HG03442 (cell line): Measurements from ENCODE around the gene TRIM67.
"Not testable (repeated sequence)": the region's sequence is repeated elsewhere in the genome, so short reads cannot be mapped to it uniquely, and the experiment has no call there.

Experiments used
- ATAC-seq: cut with Tn5 transposase; IDR thresholded peaks from one replicate; pipeline ENCODE4 v1.9.1; 2021; ENCODE audit warnings: mild to moderate bottlenecking, moderate library complexity; ENCODE audit not compliant: unreplicated experiment

TRIM67 gene

DNA sequence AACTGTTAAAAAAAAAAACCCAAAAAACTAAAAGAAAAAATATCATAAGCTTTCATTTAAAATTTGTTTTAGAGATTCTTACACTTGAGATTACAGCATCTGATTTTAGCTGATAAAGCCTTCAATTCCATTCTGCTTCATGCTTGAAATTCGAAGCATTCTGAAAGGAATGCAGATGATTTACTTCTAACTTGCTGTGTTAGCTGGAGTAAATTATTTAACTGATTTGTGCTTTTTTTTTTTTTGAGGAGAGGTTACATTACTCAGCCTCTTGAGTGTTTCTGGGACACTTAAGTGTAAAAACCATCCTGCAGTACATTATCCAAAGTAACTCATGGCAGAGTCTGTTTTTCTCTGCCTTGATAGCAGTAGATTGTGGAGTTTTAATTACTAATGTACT, 4.5 kb upstream of the TRIM67 start:
- ATAC-seq: no peak

DNA sequence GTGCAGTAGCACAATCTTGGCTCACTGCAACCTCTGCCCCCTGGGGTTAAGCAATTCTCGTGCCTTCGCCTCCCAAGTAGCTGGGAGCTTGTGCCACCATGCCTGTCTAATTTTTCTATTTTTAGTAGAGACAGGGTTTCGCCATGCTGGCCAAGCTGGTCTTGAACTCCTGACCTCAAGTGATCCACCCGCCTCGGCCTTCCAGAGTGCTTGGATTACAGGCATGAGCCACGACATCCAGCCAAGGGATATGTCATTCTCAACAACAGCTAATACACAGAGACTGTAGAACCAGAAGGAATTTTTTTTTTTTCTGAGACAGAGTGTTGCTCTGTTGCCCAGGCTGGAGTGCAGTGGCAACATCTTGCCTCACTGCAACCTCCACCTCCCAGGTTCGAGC, 3.7 kb upstream of the TRIM67 start:
- ATAC-seq: not testable (repeated sequence)

DNA sequence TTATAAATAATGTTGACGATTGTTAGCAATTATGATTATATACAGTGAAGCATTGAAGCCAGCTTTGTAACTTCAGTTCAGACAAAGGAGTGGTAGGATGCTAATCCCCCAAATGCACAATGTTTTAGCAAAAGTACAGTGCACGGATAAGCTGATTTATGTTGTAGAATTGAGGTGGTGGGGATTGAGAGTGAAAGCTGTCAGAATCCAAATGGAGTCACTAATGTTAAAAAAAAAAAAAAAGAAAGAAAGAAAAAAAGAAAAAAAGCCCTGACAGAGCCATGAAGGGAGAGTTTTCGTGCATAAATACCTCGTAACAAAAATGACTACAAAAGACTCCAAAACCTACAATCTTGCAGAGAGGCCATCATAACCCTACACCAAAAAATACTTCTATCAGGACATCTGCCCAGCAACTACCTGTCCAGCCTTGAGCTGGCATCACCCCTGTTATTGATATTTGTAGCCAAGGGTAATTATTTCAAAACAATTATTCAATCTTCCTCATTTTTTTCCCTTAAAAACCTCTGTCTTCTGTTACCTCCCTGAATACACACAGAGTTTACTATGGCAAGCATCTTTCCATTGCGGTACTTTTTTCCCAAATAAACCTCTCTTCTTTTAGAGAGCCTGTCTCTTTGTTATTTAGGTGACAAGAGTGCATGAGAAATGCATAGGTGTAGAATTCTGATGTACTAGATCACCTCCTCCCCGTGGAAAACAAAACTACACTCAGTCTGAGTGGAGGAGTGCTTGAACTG, 2.5 kb upstream of the TRIM67 start:
- ATAC-seq: no peak

DNA sequence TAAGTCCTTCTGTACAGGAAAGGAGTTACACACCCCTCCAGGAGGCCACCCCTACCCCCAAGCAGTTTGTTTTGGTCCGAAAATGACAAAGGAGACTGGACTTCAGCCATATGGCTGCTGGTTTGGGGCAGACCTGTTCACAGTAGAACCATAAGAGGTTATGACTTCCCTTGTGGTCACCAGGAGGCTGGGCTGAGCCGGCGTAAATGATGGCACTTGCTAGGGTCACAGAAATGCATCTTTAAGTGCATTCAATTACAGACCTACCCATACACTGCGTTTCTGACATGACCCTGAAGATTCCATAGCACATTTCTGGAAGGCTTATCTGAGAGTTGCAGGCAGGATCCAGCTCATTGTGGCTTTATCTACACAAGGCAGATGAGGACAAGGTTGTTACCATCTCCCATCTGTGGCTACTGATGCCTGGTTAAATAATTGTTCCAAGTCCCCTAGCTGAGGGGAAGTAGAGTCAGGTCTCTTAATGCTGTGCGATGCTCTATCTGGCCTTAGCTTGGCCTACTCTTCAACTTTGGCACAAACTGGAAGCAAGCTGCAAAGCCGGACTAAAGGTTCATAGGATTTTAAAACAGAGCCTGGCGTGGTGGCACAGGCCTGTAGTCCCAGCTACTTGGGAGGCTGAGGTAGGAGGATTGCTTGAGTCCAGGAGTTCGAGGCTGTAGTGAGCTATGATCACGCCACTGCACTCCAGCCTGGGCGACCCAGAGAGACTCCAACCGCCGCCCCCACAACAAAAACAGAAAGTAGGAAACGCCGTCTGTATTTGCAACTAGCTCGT, 1.7 kb upstream of the TRIM67 start:
- no peak for ATAC-seq

DNA sequence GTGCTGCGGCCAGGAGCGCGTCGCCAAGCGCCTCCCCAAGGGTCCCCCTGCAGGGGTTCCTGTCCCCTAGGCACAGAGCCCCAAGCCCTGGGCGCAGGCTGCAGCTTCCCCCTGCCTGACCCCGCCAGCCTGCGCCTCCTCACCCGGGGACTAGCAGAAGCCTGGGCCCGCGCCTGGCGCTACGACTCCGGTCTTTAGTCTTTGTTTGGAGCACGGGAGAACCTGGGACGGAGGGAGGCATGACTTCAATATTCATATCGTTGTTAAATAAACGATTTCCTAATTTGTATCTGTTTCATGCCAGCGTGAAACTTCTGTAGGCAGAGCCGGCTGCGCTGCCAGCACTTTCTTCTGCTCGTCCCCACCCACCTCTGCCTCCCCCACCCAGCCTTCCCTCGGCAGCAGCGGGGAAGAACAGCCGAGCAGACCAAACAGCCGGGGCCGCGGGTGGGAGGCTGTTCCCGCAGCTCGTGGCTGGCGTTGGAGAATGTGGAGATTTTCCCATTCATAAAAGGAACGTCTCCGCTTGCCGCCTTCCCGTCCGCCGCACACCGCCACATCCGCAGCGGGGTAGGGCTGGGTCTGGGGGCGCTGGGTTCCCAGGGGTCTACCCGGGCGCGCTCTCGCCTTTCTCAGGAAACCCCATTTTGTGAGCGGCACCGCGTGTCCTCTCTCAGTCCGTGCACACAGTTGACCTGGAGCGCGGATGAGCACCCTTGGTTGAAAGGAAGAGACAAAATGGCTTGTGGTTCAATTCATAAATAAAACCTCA, 777 bp upstream of the TRIM67 start:
- ATAC-seq: no peak

DNA sequence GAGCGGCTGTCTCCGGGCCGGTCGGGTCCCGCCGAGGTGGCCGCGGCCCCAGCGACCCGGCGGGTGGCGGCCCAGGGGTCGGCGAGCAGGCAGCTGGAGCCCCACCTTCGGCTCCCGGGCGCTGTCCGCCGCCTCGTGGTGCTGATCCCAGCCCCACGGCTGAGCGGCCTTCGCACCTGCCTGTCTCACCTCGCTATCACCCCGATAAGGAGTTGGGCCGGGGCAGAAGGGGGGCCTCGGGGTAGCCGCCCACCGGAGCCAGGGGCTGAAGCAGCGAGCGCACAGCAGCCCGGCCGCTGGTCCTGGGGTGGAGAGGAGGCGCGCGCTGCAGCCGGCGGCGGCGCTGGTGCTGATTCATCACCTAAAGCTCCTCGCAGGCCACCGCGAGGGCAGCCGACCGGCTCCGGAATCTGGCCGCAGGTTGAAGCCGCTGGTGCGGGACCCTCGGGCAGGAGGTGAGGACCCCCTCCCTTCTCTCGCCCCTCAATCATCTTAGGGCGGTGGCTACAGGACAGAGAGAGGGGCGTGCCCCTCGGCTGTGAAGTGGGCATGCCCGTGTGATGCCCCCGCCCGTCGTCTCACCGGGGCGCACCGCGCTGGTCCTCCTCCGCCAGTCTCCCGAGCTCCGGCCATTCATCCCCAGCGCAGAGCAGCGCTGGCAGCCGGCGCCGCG, 575 bp downstream of the TRIM67 start:
- no peak for ATAC-seq

DNA sequence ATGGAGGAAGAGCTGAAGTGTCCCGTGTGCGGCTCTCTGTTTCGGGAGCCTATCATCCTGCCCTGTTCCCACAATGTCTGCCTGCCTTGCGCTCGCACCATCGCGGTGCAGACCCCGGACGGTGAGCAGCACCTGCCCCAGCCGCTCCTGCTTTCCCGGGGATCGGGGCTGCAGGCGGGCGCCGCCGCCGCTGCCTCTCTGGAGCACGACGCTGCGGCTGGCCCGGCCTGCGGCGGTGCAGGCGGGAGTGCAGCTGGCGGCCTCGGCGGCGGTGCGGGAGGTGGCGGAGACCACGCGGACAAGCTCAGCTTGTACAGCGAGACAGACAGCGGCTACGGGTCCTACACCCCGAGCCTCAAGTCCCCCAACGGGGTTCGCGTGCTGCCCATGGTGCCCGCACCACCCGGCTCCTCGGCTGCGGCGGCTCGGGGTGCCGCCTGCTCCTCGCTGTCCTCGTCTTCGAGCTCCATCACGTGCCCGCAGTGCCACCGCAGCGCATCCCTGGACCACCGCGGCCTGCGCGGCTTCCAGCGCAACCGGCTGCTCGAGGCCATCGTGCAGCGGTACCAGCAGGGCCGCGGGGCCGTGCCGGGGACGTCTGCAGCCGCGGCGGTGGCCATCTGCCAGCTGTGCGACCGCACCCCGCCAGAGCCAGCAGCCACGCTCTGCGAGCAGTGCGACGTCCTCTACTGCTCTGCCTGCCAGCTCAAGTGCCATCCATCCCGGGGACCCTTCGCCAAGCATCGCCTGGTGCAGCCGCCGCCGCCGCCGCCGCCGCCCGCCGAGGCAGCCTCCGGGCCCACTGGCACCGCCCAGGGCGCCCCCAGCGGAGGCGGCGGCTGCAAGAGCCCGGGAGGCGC, 1.3 kb downstream of the TRIM67 start:
- ATAC-seq: no peak

DNA sequence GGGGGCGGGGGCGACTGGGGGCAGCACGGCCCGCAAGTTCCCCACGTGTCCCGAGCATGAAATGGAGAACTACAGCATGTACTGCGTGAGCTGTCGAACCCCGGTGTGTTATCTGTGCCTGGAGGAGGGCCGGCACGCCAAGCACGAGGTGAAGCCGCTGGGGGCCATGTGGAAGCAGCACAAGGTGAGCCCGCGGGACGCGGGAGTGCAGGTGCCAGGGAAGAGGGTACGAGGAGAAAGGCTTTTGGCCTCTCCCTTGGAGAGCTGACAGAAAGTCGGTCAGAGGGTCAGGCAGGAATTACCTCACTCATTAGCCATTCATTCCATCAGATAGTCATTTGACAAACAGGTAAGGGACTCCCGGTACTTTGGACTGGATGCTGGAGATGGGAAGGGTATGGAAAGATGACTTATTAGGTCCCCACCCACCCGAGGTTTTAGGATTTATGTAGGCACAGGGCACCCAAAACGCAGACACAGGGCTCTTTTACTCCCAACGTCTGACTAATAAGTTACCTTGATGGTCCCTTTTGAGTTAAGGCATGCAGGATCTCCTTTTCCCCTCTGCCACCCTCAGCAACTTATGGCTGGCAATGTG, 2.1 kb downstream of the TRIM67 start:
- no peak for ATAC-seq

DNA sequence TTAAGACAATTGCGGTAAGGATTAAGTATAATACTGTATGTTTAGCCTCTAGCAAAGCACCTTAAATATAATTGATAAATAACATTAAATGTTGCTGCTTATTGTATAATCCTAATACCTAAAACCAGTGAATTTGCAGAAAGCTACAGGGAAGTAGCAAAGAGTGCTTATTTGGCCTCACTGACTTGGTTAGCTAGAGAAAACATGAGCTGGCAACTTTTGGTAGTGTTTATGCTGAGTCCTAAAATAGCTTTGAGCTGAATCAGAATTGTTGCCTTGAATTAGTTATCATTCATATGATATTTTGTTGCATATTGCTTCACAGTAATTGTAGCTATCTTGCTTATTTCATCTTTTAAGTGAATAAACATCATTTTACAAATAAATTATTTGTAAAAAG, 3.5 kb downstream of the TRIM67 start:
- ATAC-seq: no peak

DNA sequence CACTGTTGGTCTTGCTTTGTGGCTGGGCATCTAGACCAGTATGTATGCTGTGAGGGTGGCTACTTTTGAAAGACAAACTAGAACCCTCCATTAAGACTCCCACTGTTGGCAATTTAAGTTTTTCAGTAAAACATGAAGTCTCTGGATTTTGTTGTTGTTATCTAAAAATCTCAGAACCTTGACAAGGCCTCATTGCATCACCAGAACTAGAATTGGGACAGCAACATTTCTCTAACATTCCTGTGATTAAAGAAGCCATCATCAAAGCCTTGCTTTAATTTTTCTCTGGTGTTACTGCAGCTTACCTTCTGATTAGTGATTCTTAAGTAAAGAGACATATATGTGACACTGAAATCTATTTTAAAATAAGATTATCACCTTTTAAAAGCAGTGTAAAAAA, 4.5 kb downstream of the TRIM67 start:
- ATAC-seq: no peak

DNA sequence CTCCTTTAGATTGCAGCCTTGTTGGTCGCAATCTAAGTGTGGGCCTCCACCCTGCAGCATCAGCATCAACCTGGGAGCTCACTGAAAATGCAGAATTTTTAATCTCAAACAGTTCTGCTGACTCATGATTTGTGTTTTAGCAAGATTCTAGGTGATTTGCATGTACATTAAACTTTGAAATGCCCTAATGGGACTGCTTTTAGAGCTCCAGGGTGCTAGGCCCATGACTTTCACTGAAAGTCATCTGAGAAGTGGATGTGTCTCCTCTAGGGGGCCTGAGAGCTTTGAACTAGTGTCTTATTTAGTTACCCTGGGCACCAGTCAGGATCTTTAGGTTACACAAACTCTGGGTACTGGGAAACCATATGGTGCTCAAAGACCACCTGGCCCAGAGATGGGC, 9.0 kb downstream of the TRIM67 start:
- ATAC-seq: no peak

DNA sequence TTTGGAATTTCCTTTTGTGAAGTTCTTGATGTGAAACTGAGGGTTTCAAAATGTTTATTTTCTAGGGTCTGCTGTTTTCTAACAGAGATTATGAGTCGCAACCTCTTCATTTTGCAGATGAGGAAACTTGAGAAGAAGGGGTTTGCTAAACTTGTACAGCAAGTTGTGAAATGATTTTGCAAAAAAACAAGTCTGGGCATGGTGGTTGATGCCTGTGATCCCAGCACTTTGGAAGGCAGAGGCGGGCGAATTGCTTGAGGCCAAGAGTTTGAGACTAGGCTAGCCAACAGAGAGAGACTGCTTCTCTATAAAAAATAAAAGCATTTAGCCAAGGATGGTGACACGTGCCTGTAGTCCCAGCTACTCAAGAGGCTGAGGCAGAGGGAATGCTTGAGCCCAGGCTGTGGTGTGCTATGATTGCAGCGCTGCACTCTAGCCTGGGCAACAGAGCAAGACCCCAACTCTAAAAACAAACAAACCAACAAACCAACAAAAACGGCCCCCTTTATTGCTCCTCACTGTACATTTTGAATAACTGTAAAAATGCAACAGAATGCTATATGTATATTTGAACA, 9.9 kb downstream of the TRIM67 start:
- no peak for ATAC-seq

DNA sequence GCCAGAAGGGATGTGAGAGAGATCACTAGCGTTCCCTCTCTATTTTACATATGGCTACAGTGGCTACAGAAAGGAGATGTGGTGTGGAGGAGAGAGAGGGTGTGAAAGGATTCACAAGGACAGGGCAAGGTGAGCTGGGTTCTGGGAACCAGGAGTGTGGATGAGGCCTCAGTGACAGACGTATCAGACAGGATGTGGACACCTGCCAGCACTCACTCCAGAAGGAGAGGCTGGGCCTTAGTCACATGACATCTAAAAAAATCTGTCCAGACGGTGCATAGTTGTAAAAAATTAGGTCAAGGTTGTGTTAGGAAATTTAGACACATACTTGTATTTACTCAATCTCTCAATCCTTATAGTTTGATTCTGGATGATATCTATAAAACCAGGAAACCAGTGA, 10.6 kb downstream of the TRIM67 start:
- ATAC-seq: no peak

DNA sequence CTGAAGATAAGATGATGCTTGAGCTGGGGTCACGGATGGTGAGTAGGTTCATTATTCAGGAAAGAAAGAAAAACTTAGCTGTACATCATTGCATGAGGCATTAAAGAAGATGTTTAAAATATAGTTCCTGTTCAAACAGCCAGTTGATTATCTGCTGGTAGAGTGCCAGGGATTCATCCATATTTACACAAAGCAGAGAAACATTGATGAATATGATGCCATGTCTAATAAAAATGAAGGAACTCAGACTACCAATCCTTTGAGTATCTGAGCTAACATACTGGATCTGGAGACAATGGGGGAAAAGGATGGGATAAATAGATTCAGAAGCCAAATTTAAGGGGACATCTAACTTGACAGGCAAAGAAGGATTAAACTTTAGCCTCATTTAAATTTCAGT, 14.6 kb downstream of the TRIM67 start:
- ATAC-seq: no peak

DNA sequence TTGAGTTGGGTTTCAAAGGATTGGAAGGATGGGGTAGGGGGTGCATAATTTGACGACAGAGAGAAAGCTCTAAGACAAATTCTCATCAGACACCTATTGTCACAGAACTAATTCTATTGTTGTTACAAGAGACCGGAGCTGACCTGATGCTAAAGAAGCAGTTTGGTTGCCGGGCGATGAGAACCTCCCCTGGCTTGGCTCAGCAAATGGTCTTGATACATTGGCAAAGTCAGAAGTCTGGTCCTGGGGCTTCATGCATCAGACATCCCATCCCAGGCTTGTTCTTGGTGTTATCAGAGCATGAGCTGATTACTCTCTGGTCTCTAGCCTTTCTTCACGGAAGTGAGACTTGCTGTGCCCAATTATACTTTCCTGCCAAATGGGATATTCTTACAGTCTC, 15.4 kb downstream of the TRIM67 start:
- no peak for ATAC-seq

DNA sequence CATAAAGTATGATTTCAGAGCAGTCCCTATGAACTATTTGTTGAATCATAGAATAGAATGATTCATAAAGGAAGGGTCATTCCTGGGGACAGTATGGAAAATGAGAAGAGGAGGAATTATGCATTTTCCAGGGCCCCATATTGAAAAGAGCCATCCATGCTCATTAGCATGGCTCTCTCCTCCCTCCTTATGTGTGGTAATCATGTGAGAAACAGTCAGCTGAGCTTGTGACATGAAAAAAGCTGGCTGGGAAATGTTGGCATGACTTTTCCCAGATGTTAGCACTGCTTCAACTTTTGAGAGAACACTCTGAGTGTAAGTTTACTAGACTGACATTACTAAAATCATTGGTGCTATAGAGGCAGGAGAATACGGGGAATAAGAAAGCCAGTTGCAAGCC, 16.1 kb downstream of the TRIM67 start:
- no peak for ATAC-seq

DNA sequence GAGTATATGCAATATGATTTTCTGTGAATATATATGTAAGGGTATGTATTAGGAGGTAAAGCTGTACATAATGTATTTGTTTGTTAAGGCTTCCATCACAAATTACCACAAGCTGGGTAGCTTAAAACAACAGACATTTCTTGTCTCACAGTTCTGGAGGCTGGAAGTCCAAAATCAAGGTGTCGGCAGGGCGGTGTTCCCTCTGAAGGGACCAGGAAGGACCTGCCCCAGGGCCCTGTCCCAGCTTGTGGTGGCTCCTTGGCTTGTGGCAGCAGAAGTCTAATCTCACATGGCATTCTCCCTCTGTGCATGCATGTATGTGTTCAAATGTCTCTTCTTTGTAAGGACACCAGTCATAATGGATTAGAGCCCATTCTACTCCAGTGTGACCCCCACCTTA, 17.1 kb downstream of the TRIM67 start:
- ATAC-seq: no peak

DNA sequence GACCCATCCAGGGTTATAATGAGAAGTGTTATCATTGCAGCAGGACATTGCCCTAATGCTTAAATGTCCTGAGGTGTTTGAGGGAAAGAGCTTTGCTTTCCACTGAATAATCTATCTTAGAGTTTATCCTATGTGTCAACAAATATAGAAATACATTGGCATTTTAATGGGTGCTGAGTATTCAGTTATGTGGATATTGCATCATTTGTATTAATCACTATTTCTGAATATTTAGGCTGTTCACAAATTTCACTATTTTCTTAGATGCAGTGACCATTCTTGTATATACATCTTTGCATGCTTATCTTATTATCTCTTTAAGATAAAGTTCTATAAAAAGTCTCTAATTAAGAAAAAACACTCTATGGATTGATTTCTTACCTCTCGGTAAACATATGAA, 18.2 kb downstream of the TRIM67 start:
- no peak for ATAC-seq

DNA sequence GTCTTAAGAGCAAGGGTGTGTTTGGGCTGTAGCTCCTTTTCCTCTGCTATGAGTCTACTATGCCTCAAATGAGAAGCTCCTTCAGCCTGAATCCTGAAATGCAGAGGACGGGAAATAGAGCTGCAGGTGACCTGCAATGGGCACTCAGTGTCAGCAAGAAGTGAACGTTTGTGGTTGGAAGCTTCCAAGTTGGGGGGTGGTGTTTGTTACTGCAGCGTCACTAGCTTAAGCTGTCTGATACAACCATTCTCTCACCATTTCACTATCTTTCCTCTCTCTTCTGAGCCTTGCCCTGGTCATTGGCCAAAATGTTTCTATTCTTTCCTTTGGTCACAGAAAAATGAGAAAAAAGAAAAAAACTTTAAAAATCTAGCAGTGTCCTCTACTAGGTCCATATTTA, 19.4 kb downstream of the TRIM67 start:
- ATAC-seq: no peak

DNA sequence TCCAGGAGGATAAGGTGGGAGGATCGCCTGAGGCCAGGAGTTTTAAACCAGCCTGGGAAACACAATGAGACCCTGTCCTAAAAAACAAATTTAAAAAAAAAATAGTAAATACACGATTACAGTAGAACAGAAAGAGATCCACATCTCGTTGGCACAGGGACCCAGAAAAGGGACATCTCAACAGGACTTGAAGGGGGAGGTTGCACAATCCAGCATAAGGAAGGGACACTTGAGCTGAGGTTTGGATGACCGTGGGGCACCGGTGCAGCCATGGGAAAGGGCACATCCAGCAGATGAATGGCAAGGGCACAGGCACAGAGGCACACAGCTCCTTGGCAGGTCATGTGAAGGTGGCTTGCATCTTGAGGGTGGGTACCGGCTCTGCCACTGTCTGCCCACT, 20.5 kb downstream of the TRIM67 start:
- no peak for ATAC-seq
